A549 (cell line): ENCODE results near the gene CEND1. TPM values are rescaled to one million over a fixed set of nuclear protein-coding genes. Genes with fewer than 3 reads are reported as not detected.

Experiments
- ATAC-seq, 2 experiments: fragments of 200-7000 bp in 1 of 2; fragments of >200 bp in 1 of 2; cut with Nextera tagmentation in 1 of 2; cut with Tn5 transposase in 1 of 2; 3 replicates each; pipeline versions ENCODE4 v1.8.0 to v1.9.1; 2018 to 2020; ENCODE audit warnings: mild to moderate bottlenecking in 1 of 2, moderate library complexity in 1 of 2
- CTCF ChIA-PET: fragments of 300-600 bp; sonication (Branson Sonifier 250); formaldehyde crosslinking; extraction: SDS; loops from one replicate; lab custom pipeline; 2021; ENCODE audit warnings: antibody characterized with exemption, inconsistent platforms; lab: Yijun Ruan, JAX
- POLR2A ChIA-PET: fragments of 350-600 bp; formaldehyde crosslinking; extraction: SDS; loops from one replicate; lab custom pipeline; 2021; ENCODE audit warnings: antibody characterized with exemption, inconsistent platforms; lab: Yijun Ruan, JAX
- DNase-seq, 2 experiments: peaks; one replicate each; pipeline versions ENCODE4 v3.0.0 to v3.0.0-alpha.2; 2011 to 2016; ENCODE audit warnings: low read depth in 1 of 2, low spot score in 1 of 2
- FAIRE-seq: peaks from 2 replicates; lab custom pipeline; 2011; peaks lifted over from hg19 to GRCh38; lab: Jason Lieb, UNC
- H3K27ac ChIP-seq, 2 experiments: fragments of >200 bp; sonication (Bioruptor Twin); formaldehyde crosslinking; 3 replicates each; pipeline ENCODE4 v1.5.1; 2016 to 2017
- H3K4me1 ChIP-seq: fragments of >200 bp; sonication (Bioruptor Twin); formaldehyde crosslinking; 3 replicates; pipeline ENCODE4 v1.6.1; 2016
- H3K4me2 ChIP-seq: fragments of >200 bp; sonication (Bioruptor Twin); formaldehyde crosslinking; 3 replicates; pipeline ENCODE4 v1.6.1; 2016
- H3K4me3 ChIP-seq: fragments of >200 bp; sonication (Bioruptor Twin); formaldehyde crosslinking; 3 replicates; pipeline ENCODE4 v1.5.1; 2016
- H3K9me3 ChIP-seq: fragments of >200 bp; sonication (Bioruptor Twin); formaldehyde crosslinking; 3 replicates; pipeline ENCODE4 v1.6.1; 2016
- CBX8 ChIP-seq: fragments of 200-600 bp; sonication (generic); IDR thresholded peaks from 2 replicates; pipeline ENCODE4 v1.6.1; 2016
- CEBPB ChIP-seq, 2 experiments: fragments of >200 bp in 1 of 2; sonication (Bioruptor Twin) in 1 of 2; formaldehyde crosslinking in 1 of 2; IDR thresholded peaks; 2 replicates each; pipeline ENCODE4 v1.6.1; 2012 to 2016
- CHD4 ChIP-seq: fragments of 200-600 bp; sonication (generic); IDR thresholded peaks from 2 replicates; pipeline ENCODE4 v1.6.1; 2016; ENCODE audit warnings: antibody characterized with exemption, mild to moderate bottlenecking, borderline replicate concordance
- EHF ChIP-seq: fragments of 250-450 bp; sonication (Bioruptor Pico); IDR thresholded peaks from 2 replicates; pipeline ENCODE4 v1.5.0; 2020; ENCODE audit warnings: mild to moderate bottlenecking
- JUN ChIP-seq, 2 experiments: fragments of >200 bp; sonication (Bioruptor Twin); formaldehyde crosslinking; IDR thresholded peaks; 2 replicates in 1 of 2; 3 replicates in 1 of 2; pipeline ENCODE4 v1.6.1; 2016 to 2017
- NR3C1 ChIP-seq: fragments of >200 bp; sonication (Bioruptor Twin); formaldehyde crosslinking; IDR thresholded peaks from 3 replicates; pipeline ENCODE4 v1.6.1; 2017
- RCOR1 ChIP-seq: fragments of 150-350 bp; IDR thresholded peaks from 2 replicates; pipeline ENCODE4 v1.6.1; 2014; ENCODE audit warnings: antibody characterized with exemption, low read length, low read depth
- TP53 ChIP-seq: fragments of 250-450 bp; sonication (Bioruptor Pico); IDR thresholded peaks from 2 replicates; pipeline ENCODE4 v1.5.0; 2021; ENCODE audit warnings: mild to moderate bottlenecking, moderate library complexity
- ZFP36 ChIP-seq: fragments of 450-650 bp; IDR thresholded peaks from 2 replicates; pipeline ENCODE4 v1.6.1; 2014; ENCODE audit warnings: borderline replicate concordance; ENCODE audit not compliant: partially characterized antibody
- WGBS: methylation state at CpG from one replicate; pipeline ENCODE4 v1.1.6; 2017; ENCODE audit errors: missing lambda C conversion rate; 5-methylcytosine and 5-hydroxymethylcytosine counted together
- polyA plus RNA-seq, 4 experiments: library from polyadenylated mRNA; depleted of rRNA in 3 of 4; stranded (reverse); fragments of >200 nt; fragmentation: RNase III in 1 of 4; extraction: RNeasy Plus Mini Kit Qiagen cat#74134 plus additional on column Dnase treatment in 1 of 4; gene quantifications; 2 replicates in 3 of 4; 3 replicates in 1 of 4; pipeline ENCODE4 v1.2.3, GENCODE V29; 2011 to 2017
- TF ChIP-seq, protein P1 (sequence below): IDR thresholded peaks from 2 replicates; pipeline ENCODE4 v1.6.1; 2012
- TF ChIP-seq, protein P2 (sequence below): fragments of 150-350 bp; IDR thresholded peaks from 2 replicates; pipeline ENCODE4 v1.6.1; 2014; ENCODE audit warnings: low read depth, mild to moderate bottlenecking, low read length

The CEND1 gene
- polyA plus RNA-seq, 2 of the 4 experiments (the other 2 are of a cell fraction): 1.0 TPM; not detected in 1

DNA sequence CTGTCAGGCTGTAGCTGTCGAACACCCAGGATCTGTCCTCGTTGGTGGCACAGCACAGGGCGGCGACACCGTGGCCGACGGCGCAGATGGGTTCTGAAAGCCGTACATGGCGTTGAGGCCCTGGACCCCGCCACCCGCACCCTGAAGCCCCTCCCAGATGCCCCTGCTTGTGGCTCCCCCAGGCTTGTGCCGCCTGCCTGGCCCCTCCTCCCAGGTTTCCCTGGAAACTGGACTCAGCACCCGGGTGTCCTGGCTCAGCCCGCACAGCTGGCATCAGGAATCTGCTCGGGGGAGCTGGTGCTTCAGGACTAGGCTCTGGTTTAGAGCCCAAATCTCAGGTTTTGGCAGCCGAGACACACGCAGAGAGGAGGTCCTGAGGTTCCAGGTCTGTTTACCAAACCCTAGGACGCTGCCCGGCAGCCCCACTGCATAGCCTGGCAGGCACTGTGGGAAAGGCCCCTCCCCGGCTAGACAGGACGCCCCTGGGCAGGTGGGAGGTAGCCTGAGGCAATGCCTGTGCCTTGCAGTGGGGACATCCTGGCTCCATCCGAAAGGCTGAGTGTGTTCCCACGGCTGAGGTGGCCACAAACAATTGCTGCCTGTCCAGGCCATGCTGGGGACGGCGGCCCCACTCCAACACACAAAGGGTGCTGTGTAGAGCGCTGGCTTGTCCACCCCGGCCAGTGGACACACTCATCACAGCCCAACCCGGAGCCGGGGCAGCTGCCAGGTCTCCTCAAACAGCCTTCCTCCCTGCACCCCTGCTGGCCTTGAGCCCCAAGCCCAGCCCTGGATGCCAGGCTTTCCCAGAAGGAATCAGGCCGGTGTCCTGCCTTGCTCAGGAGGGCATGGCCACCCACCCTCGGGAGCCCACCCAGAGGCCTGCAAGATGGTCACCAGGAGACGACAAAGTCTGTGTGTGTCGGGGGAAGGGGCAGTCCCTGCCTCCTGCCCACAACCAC lies 17.2 kb downstream of the CEND1 start:
- POLR2A ChIA-PET: interaction anchor here (0.6 kb wide), 1 partner anchor 34 kb away, joined by 4 read pairs; no protein-coding TSS in a partner anchor
- TF ChIP-seq ZFP36 (no peak), CHD4 (no peak), NR3C1 (no peak), JUN (IDR thresholded peaks at IDR 0.05) (no peak), EHF (CRISPR knock-in tag) (no peak), CEBPB (IDR thresholded peaks at IDR 0.05) (no peak), CBX8 (no peak)
- TF ChIP-seq, protein P1, sequence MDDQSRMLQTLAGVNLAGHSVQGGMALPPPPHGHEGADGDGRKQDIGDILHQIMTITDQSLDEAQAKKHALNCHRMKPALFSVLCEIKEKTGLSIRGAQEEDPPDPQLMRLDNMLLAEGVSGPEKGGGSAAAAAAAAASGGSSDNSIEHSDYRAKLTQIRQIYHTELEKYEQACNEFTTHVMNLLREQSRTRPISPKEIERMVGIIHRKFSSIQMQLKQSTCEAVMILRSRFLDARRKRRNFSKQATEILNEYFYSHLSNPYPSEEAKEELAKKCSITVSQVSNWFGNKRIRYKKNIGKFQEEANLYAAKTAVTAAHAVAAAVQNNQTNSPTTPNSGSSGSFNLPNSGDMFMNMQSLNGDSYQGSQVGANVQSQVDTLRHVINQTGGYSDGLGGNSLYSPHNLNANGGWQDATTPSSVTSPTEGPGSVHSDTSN: no peak
- Histone ChIP-seq H3K9me3 (no peaks in the 10 kb centered on the region), H3K4me2 (no peak overlapping the region), H3K27ac (peak overlapping the region in 1 of 2 experiments; percentile 35; a peak in 2 of 6 replicates), H3K4me3 (no peak overlapping the region), H3K4me1 (peaks cover 36% of the 10 kb centered on the region)
- ATAC-seq (no peak), DNase-seq (no peak), FAIRE-seq (no peak)
- WGBS: 80% methylated on average over 20 of the region's 34 CpGs
- CTCF ChIA-PET: interaction anchor here (0.8 to 2.7 kb wide), 4 partner anchors 9 to 24 kb away, joined by 3 to 14 read pairs (median 4); no protein-coding TSS in a partner anchor

DNA sequence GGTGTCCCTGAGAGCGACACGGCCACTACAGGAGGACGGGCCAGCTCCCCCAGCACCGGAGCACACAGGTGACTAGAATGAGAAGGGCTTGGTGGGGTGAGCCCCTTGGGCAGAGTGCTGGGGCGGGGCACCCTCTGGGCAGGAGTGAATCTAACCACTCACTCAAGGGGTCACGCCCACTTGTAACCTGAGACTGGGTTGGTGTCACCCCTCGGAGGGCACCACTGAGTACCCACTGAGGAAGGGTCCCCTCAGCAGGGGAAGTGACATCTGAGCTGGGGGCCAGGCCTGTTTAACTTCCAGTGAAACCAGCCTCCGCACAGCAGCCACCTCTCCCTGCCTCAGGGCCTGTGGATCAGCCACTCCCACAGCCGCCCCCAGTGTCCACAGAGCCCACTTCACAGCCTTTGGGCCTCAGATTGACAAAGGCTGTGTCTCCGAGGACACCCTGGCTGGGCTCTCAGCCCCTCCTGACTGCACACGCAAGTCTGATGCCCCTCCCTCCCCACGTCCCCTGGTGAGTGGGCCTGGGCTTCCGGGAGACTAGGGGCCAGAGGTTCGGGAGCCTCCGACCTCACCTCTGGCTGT lies 18.2 kb downstream of the CEND1 start:
- DNase-seq (no peak), FAIRE-seq (no peak), ATAC-seq (no peak)
- WGBS: 90% methylated on average over 8 of the region's 15 CpGs
- no peak overlapping the region for H3K4me3 ChIP-seq
- peaks cover 36% of the 10 kb centered on the region for H3K4me1 ChIP-seq
- no peaks in the 10 kb centered on the region for H3K9me3 ChIP-seq
- H3K4me2 ChIP-seq: no peak overlapping the region
- POLR2A ChIA-PET: no interaction called here
- H3K27ac ChIP-seq: peak overlapping the region in 1 of 2 experiments; percentile 8; a peak in 1 of 6 replicates
- CTCF ChIA-PET: interaction anchor here (0.8 to 2.7 kb wide), 4 partner anchors 8 to 23 kb away, joined by 3 to 14 read pairs (median 7); no protein-coding TSS in a partner anchor
- no peak for TF ChIP-seq TP53 (CRISPR knock-in tag)
- TF ChIP-seq, protein P2, sequence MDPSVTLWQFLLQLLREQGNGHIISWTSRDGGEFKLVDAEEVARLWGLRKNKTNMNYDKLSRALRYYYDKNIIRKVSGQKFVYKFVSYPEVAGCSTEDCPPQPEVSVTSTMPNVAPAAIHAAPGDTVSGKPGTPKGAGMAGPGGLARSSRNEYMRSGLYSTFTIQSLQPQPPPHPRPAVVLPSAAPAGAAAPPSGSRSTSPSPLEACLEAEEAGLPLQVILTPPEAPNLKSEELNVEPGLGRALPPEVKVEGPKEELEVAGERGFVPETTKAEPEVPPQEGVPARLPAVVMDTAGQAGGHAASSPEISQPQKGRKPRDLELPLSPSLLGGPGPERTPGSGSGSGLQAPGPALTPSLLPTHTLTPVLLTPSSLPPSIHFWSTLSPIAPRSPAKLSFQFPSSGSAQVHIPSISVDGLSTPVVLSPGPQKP: no peak

DNA sequence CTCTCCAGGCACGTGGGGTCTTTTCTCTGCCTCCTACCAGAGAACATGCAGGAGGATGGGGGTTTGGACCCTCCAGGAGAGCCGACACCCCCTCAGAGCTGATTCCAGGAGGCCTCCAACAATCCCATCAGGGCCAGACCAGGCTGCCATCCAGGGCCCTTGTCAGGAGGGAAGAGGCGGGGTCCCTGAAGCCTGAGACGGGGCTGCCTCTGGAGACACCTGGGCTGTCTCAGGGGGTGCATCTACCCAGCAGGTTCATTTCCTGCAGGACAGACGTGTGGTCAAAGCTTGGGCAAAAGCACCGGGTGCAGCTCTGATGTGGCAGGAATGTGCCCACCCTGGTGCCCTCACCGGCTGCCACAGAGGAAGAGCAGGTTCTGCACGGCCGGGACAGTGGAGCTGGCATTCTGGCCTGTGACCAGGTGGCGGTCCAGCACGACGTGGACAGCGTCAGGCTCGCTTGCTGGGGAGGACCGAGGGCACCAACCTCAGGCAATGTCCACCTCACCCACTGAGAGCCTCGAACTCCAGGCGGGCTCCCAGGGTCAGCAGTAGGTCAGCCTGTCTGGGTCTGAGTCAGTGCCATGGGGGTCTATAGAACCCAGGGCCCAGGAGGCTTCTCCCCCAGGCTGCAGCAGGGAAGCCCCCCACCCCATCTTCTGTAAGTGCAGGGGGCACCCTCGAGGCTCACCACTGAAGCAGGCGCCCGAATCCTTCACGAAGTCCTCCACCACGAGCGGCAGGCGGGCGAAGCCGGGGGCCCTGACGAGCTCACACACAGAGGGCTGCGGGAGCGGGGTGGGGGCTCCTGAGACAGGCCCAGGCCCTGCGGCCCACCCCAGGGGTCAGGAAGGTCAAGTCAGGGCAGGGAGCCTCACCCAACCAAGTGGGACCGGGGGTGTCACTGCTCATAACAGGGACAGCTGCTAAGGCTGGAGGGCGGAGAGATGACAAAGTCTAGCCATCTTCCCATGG lies 19.0 kb downstream of the CEND1 start:
- ChIA-PET CTCF (interaction anchor here (1.1 to 2.7 kb wide), 4 partner anchors 13 to 18 kb away, joined by 3 to 14 read pairs (median 6); no protein-coding TSS in a partner anchor), POLR2A (no interaction called here)
- no peak for DNase-seq
- Histone ChIP-seq H3K27ac (no peak overlapping the region), H3K4me2 (no peak overlapping the region), H3K4me3 (no peak overlapping the region), H3K9me3 (no peaks in the 10 kb centered on the region), H3K4me1 (peaks cover 36% of the 10 kb centered on the region)
- no peak for FAIRE-seq
- WGBS: 94% methylated on average over 15 of the region's 32 CpGs
- TF ChIP-seq NR3C1: no peak
- TF ChIP-seq RCOR1: no peak
- ATAC-seq: no peak
